NCI-H2029 (cell line): Measurements from ENCODE around the gene VWC2.

Experiments used
- DNase-seq: peaks from one replicate; lab custom pipeline; 2025; lab: John Stamatoyannopoulos, UW

VWC2 gene

GRCh38 chr7:49852619-49853462 lies 79.4 kb downstream of the VWC2 start:
- no peak for DNase-seq

- DNase-seq, result no peak
Observed at GRCh38 chr7:49855281-49855980, 82.0 kb downstream of the VWC2 start.

- DNase-seq, result no peak
Observed at GRCh38 chr7:49860293-49860692, 86.9 kb downstream of the VWC2 start.

- DNase-seq, result no peak
Observed at GRCh38 chr7:49866076-49866735, 92.8 kb downstream of the VWC2 start.

GRCh38 chr7:49866910-49867309 lies 93.5 kb downstream of the VWC2 start:
- no peak for DNase-seq

GRCh38 chr7:49873420-49873819 lies 100.0 kb downstream of the VWC2 start:
- no peak for DNase-seq

- DNase-seq, result no peak
Observed at GRCh38 chr7:49875336-49875735, 101.9 kb downstream of the VWC2 start.

- no peak for DNase-seq
Observed at GRCh38 chr7:49876202-49876601, 102.8 kb downstream of the VWC2 start.

GRCh38 chr7:49878089-49878488 lies 104.7 kb downstream of the VWC2 start:
- no peak for DNase-seq

GRCh38 chr7:49878627-49879026 lies 105.2 kb downstream of the VWC2 start:
- DNase-seq, result no peak

- DNase-seq, result no peak
Observed at GRCh38 chr7:49883933-49884332, 110.5 kb downstream of the VWC2 start.

GRCh38 chr7:49885593-49886285 lies 112.3 kb downstream of the VWC2 start:
- no peak for DNase-seq

- DNase-seq, result no peak
Observed at GRCh38 chr7:49892481-49892880, 119.0 kb downstream of the VWC2 start.

- DNase-seq, result no peak
Observed at GRCh38 chr7:49893131-49893530, 119.7 kb downstream of the VWC2 start.

- no peak for DNase-seq
Observed at GRCh38 chr7:49894543-49894942, 121.1 kb downstream of the VWC2 start.

- no peak for DNase-seq
Observed at GRCh38 chr7:49911909-49912308, 138.5 kb downstream of the VWC2 start.

GRCh38 chr7:49926720-49927119 lies 153.3 kb downstream of the VWC2 start:
- DNase-seq, result no peak

- DNase-seq, result no peak
Observed at GRCh38 chr7:49927631-49928030, 154.2 kb downstream of the VWC2 start.

GRCh38 chr7:49928787-49929186 lies 155.3 kb downstream of the VWC2 start:
- DNase-seq, result no peak

- DNase-seq, result no peak
Observed at GRCh38 chr7:49931627-49932026, 158.2 kb downstream of the VWC2 start.

- DNase-seq, result no peak
Observed at GRCh38 chr7:49937608-49938007, 164.2 kb downstream of the VWC2 start.
